ENCODE data around the gene ATP8B4. TPM values are rescaled to one million over a fixed set of nuclear protein-coding genes. Genes with fewer than 3 reads are reported as not detected.
"Not testable (repeated sequence)": the region's sequence is repeated elsewhere in the genome, so short reads cannot be mapped to it uniquely, and the experiment has no call there.

Gene ATP8B4
- total and polyA plus RNA-seq, 11 donors, result 0.51 to 14.7 (median 2.1) TPM

DNA sequence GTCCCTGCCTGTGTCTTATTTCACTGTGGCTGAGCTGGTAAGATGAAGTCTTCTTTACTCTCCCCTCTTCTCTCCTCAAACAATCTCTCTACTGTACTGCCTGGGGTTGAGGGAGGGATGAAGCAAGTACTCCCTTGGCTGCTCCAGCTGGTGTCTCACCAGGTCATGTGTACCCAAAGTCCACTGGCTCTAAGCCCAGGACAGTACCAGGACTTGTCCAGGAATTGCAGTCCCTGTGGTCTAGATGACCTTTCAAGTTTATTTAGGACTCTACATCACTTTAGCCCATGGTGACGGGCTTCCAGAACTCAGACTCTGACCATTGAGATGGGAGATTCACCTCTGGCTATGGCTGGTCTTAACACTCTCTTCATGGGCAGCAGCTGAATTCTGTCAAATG is 45.4 kb upstream of the ATP8B4 start:
- DNase-seq (no peak), ATAC-seq (peak in 2 of 4 donors; percentile 34 to 64)
- Histone ChIP-seq H3K4me1 (no peaks in the 10 kb centered on the region), H3K27ac (no peak overlapping the region), H3K27me3 (no peaks in the 10 kb centered on the region), H3K36me3 (no peaks in the 10 kb centered on the region), H3K4me3 (no peak overlapping the region), H3K9me3 (peaks cover 0 to 4% (median 0%) of the 10 kb centered on the region in 12 donors)
- 67 to 90% (median 84%) methylated on average over 1 of the region's 1 CpG for WGBS, 4 donors
- intact Hi-C loops (cut with DNase I), result no loop called here
- TF ChIP-seq, protein P1, sequence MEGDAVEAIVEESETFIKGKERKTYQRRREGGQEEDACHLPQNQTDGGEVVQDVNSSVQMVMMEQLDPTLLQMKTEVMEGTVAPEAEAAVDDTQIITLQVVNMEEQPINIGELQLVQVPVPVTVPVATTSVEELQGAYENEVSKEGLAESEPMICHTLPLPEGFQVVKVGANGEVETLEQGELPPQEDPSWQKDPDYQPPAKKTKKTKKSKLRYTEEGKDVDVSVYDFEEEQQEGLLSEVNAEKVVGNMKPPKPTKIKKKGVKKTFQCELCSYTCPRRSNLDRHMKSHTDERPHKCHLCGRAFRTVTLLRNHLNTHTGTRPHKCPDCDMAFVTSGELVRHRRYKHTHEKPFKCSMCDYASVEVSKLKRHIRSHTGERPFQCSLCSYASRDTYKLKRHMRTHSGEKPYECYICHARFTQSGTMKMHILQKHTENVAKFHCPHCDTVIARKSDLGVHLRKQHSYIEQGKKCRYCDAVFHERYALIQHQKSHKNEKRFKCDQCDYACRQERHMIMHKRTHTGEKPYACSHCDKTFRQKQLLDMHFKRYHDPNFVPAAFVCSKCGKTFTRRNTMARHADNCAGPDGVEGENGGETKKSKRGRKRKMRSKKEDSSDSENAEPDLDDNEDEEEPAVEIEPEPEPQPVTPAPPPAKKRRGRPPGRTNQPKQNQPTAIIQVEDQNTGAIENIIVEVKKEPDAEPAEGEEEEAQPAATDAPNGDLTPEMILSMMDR (IDR thresholded peaks at IDR 0.05), result no peak
- TF ChIP-seq POLR2A (IDR thresholded peaks at IDR 0.05), result no peak

DNA sequence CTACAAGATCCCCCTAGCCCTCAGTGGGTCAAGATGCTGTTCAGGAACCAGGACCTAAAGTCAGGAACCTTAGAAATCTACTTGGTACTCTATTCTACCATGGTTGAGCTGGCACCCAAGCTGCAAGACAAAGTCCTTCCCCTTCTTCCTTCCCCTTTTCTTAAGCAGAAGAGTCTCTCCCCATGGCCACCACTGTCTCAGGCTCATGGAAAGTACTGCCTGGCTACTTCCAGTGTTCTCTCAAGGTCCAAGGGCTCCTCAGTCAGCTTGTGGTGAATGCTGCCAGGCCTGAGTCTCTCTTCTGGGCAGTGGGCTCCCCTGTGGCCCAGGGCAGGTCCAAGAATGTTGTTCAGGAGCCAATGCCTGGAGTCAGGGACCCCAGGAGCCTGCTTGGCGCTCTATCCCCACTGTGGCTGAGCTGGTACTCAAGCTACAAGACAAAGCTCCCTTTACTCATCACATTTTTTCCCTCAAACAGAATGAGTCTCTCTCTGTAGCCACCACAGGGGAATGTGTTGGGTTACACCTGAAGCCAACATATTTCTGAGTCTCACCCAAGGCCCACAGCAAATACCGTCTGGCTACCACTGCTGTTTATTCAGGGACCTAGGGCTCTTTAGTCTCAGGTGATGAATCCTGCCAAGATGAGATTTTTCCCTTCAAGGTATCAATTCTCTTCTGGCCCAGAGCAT is 44.8 kb upstream of the ATP8B4 start:
- no peak for ATAC-seq
- Histone ChIP-seq H3K4me1 (no peaks in the 10 kb centered on the region), H3K9me3 (peaks cover 0 to 4% (median 0%) of the 10 kb centered on the region in 12 donors), H3K36me3 (no peaks in the 10 kb centered on the region), H3K4me3 (no peak overlapping the region), H3K27ac (no peak overlapping the region), H3K27me3 (no peaks in the 10 kb centered on the region)
- TF ChIP-seq, protein P1 (IDR thresholded peaks at IDR 0.05), result no peak
- TF ChIP-seq POLR2A (IDR thresholded peaks at IDR 0.05), result no peak
- no peak for DNase-seq
- 45 to 94% (median 80%) methylated on average over 2 of the region's 2 CpGs for WGBS, 4 donors
- intact Hi-C loops (cut with DNase I), result no loop called here

DNA sequence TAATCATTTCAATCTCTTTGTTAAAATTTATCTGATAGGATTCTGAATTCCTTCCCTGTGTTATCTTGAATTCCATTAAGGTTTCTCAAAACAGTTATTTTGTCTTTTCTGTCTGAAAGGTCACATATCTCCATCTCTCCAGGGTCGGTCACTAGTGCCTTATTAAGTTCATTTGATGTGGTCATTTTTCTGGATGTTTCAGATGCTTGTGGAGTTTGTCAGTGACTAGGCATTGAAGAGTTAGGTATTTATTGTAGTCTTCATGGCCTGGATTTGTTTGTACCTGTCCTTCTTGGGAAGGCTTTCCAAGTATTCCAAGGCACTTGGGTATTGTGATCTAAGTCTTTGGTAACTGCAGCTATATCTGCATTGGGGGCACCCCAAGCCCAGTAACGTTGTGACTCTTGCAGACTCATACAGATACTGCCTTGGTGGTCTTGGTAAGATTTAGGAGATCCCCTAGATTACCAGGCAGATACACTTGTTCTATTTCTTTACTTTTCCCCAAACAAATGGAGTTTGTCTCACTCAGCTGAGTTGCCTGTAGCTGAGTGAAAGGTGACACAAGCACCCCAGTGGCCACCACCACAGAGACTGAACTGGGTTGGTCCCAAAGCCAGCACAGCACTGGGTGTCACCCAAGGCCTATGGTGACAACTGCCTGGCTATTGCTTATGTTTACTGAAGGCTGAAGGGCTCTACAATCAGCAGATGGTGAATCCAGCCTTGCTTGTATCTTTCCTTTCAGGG is 44.1 kb upstream of the ATP8B4 start:
- no peak overlapping the region for H3K4me3 ChIP-seq
- H3K27ac ChIP-seq, result no peak overlapping the region
- H3K36me3 ChIP-seq, result no peaks in the 10 kb centered on the region
- no peak for TF ChIP-seq POLR2A (IDR thresholded peaks at IDR 0.05)
- TF ChIP-seq, protein P1 (IDR thresholded peaks at IDR 0.05), result no peak
- H3K4me1 ChIP-seq, result no peaks in the 10 kb centered on the region
- ATAC-seq, result no peak
- WGBS, 4 donors, result 61 to 74% (median 69%) methylated on average over 2 of the region's 2 CpGs
- intact Hi-C loops (cut with DNase I), result no loop called here
- H3K27me3 ChIP-seq, result no peaks in the 10 kb centered on the region
- peaks cover 0 to 4% (median 0%) of the 10 kb centered on the region in 12 donors for H3K9me3 ChIP-seq
- DNase-seq, result no peak

GRCh38 chr15:50158236-50158635 is 39.2 kb upstream of the ATP8B4 start:
- H3K4me1 ChIP-seq; intact Hi-C loops (cut with DNase I); DNase-seq; H3K27me3 ChIP-seq; ATAC-seq; H3K36me3 ChIP-seq; H3K4me3 ChIP-seq; H3K27ac ChIP-seq: not testable (repeated sequence)
- peaks cover 0 to 28% (median 3%) of the 10 kb centered on the region in 12 donors for H3K9me3 ChIP-seq
- WGBS, 4 donors, result 88 to 97% (median 95%) methylated on average over 14 to 28 of the region's 28 CpGs
